ENCODE data around the gene TREH.
A peak's percentile ranks its signal among the peaks of the same experiment; 100 is the strongest.

The TREH gene

DNA sequence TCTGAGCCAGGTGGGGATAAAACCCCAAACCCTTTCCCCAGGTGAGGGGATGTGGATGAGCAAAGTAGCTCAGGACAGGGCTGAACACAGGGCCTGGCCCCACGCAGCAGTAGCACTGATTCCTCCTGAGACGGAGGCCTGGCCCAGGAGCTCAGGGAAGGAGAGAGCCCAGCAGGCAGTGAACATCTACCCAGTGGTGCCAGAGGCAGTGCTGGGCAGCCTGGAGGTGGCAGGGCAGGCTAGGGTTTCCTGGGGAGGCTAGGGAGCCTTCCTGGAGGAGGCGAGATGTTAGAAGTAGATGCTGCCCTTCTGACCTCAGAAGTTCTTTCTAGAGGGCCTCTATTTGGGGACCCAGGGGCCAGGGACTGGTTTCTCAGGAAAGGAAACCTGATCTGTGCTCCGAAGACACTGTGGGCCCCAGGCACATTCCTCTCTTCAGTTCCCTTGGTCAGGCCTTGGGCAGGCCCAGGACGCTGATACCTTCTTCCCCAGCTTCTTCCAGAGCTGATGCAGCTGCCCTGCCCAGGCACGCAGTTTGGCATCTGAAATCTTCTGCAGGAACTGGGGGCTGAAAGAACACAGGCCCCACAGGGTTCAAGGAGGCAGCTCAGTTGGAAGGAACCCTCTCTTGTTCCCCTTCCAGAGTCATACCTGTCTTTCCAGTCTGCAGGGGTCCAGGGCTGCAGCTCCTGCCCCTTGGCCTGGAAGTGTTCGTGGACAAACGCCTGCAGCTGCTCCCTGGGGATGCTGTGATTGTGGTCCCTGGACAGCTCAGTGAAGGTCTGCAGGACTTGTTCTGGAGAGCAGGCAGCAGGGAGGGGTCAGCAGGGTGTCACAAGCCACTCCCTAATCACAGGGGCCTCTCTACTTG lies 16.8 kb downstream of the TREH start:
- no peak for DNase-seq

GRCh38 chr11:118661425-118662301 lies 17.8 kb downstream of the TREH start:
- DNase-seq = no peak

DNA sequence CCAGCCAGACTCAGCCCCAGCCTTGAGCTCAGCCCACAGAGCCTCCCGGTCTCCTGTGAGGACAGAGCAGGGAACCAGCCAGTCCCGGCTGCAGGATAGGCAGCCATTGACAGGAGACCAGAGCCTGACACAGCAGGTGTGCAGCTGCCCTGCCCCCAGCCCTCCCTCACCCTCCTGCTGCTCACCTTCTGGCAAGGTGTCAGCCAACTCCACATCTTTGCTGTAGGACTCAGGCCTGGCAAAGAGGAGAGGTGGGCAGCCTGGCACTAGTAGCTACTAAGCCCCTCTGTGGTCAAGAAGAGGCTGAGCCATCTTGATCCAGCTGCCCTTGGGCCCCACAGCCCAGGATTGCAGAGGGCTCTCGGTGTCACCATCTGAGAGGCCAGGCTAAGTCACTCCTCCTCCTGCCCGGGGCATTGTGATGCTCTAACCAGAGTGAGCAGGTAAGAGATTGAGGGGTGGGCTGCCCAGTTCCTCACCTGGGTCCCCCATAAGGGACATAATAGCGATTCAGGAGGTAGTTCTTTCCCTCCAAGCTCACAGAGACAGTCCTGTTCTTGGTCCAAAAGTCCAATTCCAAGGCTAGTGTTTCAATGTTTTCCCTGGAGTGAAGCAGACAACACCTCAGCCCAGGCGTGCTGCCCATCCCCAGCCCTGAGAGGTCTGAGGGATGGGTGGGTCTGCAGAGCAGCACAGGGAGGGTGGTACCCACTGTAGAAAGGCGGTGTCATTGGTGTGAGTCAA lies 18.6 kb downstream of the TREH start:
- no peak for DNase-seq

DNA sequence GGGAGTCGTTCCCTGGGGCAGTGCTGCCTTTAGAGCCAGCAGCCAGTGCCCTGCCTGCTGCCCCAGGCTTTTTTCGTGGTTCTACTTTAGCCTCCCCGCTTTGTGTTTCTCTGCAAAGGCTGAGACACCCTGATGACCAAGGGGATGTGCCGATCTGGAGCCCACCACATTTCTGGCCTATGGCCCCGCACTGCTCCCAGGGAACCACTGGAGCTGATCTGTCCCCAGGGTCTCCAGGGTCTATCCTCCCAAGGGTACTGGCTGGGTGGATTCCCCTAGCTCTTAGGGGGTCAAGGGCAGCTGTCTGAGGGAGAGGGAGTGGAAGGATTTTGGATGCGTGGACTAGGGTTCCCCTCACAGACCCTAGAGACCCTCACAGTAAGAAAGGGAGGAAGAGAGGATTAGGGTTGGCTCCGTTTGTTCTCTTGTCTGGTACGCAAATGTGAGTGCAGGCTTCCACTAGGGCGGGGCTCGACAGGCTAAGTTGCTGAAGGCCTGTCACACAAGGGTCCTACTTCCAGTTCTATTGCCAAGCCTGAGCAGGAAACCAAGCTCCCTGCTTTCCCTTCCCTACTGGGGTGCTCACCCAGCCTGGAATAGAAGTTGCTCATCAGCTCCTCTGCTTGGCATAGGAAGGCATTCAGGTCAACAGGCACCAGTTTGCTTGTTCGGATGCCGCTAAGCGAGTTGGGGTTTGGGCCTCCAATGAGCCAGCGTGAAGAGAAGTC lies 19.3 kb downstream of the TREH start:
- DNase-seq = no peak

GRCh38 chr11:118659314-118659952 lies 20.0 kb downstream of the TREH start:
- DNase-seq = peak; percentile 88

DNA sequence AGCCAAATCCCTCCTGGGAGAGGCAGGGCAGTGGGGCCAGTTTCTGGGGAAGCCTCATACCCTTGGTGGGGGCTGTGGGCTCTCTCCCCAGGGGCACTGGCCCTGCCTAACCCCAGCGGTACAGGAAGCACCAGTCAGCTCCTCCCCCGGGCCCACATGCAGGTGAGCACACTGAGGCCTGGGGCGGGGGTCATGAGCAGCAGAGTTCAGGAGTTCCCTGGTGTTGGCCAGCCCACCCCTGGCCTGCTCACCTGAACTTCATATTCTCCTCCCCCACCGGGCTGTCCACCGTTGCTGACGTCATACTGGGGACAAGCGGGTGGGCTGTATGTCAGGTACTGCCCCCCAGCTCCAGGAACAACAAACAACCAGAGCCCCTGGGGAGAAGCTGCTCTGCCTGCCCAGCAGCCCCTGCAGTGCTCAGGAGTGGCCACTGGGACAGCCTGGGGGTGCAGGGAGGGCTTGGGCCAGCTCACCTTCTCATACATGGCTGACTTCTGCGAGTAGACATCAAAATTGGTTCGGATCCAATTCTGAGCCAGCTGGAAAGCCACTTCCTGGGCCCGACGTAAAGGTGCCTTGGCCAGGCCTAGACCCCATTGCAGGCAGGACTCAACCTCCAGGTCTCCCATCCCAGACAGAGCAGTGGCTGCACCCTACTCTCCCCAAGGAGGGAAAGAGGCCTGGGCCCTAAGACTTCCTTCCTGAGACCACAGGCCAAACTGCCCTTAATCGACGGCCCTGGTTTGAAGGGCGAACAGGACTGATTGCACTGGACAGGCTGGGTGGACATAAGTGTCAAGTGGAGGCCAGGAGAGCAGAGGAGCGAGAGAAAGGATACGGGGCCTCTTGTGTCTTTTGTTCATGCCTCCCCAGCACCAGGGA lies 20.8 kb downstream of the TREH start:
- no peak for DNase-seq

- DNase-seq = no peak
Observed at GRCh38 chr11:118657709-118658428, 21.6 kb downstream of the TREH start.

- DNase-seq = no peak
Observed at GRCh38 chr11:118657238-118657637, 22.2 kb downstream of the TREH start.

- no peak for DNase-seq
Observed at GRCh38 chr11:118656563-118657165, 22.8 kb downstream of the TREH start.

DNA sequence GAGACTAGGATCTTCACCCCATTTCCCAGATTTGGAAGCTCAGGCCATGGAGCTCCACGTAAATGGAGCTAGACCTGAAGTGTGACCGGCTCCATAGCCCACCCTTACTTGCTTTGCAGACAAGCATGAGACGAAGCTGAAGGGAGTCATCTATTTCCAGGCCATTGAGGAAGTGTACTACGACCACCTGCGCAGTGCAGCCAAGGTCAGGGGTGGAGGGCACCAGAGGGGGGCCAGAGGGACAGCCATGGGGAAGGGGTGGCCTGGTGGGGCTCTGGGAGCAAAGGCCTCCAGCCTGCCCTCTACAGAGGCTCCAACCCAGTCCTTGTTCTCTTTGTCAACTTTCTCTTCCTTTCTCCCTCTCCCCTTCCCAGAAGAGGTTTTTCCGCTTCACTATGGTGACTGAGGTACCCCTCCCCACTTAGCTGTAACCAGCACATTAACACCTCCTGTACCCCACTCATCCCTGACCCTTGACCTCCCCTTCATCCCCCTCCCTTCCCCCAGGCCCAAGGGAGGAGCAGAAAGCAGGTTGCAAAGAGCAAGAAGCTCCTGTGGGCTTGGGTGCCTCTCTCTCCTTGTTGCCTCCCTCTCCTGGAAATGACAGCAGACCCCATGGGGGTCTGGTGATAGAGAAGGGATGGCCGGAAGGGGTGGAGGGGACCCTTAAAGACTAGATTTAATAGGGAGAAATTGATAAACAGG lies 23.8 kb downstream of the TREH start:
- DNase-seq = no peak

GRCh38 chr11:118653684-118654390 lies 25.6 kb downstream of the TREH start:
- no peak for DNase-seq

DNA sequence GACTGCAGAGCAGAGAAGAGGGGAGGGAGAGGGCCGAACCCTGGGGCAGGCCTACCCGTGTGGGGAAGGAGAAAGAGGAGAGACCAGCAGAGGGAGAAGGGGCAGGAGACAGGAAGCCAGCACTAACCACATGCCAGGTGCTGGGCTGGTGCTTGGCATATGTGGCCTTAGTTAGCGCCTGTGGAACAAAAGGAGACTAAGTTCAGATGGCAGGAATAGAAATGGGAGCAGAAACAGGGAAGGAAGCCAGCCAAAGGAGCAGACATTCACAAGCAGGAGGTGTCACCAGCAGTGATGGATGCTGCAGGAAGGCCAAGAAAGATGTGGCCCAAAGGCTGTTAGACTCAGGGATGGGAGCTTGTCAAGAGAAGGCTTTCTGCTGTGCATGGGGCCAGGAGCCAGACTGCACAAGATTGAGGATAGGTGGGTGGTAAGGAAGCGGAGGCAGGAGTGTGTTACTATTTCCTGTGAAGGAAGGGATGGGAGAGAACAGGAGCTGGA lies 26.7 kb downstream of the TREH start:
- DNase-seq = no peak

DNA sequence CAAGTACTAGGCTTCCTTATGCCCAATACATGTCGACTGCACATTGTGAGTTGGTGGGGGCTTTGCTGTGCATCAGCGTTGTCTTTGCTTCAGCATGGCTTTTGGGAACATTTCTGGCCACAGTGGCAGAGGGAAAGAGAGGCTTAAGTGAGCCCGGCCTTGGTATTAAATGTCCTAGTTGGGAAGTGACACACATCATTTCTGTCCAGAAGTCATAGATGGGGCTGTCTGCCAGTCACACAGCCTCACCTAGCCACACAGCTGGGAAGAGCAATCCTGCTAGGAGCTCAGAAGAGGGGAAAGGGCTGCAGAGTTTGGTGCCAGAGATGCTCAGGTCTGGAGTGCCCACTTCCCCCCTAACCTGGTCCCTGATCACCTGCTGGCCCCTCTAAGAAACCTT lies 27.6 kb downstream of the TREH start:
- DNase-seq = no peak

GRCh38 chr11:118650366-118650765 lies 29.1 kb downstream of the TREH start:
- DNase-seq = no peak

GRCh38 chr11:118649941-118650340 lies 29.5 kb downstream of the TREH start:
- no peak for DNase-seq

DNA sequence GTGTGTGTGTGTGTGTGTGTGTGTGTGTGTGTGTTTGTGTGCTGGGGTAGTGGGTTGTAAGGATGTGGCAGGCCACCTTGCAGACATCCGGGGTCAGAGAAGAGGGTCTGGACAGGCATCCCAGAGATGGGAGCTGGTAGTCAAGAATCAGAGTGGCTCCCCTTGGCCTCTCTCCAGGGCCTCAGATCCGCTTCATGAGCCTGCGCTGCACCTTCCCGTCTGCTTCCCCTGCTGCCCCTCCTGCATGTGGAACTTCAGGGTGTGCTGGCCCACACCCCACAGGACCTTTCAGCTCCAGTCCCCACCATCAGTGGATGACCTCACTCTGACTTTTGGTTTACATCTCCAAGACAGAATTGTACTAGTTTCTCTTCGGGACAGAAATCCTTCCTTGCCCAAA lies 31.2 kb downstream of the TREH start:
- no peak for DNase-seq

GRCh38 chr11:118646393-118646792 lies 33.1 kb downstream of the TREH start:
- DNase-seq = no peak

GRCh38 chr11:118645066-118645715 lies 34.3 kb downstream of the TREH start:
- no peak for DNase-seq

Measured in activated CD4-positive, alpha-beta T cell treated with anti-CD3 and anti-CD28 coated beads, Interleukin-10, Interleukin-2, amounts not matched to agents 100 ng/mL and 50 ng/mL, durations not matched to agents 16 hours and 8 hours (primary cell).